HL-60 (cell line): ENCODE results near the gene FAM120A.
A peak's percentile ranks its signal among the peaks of the same experiment; 100 is the strongest.

Experiments
- DNase-seq, 2 experiments: peaks; one replicate each; pipeline ENCODE4 v3.0.0-alpha.2; 2010 to 2020; ENCODE audit warnings: low read depth in 1 of 2, low spot score in 1 of 2
- H3K27ac ChIP-seq: fragments of 250-450 bp; sonication (Bioruptor Pico); replicated peaks from 2 replicates; pipeline ENCODE4 v1.5.1; 2020; ENCODE audit warnings: mild to moderate bottlenecking, moderate library complexity
- H3K27me3 ChIP-seq: fragments of 250-450 bp; sonication (Bioruptor Pico); 2 replicates; pipeline ENCODE4 v1.5.1; 2021; ENCODE audit warnings: mild to moderate bottlenecking, moderate library complexity; ENCODE audit not compliant: insufficient read depth, poor library complexity, severe bottlenecking
- H3K4me3 ChIP-seq: replicated peaks from 2 replicates; pipeline ENCODE4 v1.5.1; 2011; ENCODE audit warnings: mild to moderate bottlenecking, control low read depth, low read length; ENCODE audit not compliant: insufficient read depth
- CTCF ChIP-seq: IDR thresholded peaks from one replicate; pipeline ENCODE4 v1.5.1; 2011; ENCODE audit warnings: low read length, control low read depth, inconsistent platforms; ENCODE audit not compliant: insufficient read depth
- GABPA ChIP-seq: IDR thresholded peaks from 2 replicates; pipeline ENCODE4 v1.6.1; 2012; ENCODE audit warnings: low read depth
- POLR2AphosphoS5 ChIP-seq: IDR thresholded peaks from 2 replicates; pipeline ENCODE4 v1.6.1; 2012; ENCODE audit warnings: low read depth
- REST ChIP-seq: IDR thresholded peaks from 2 replicates; pipeline ENCODE4 v1.6.1; 2012; ENCODE audit warnings: low read depth; ENCODE audit not compliant: insufficient replicate concordance
- SPI1 ChIP-seq: IDR thresholded peaks from 2 replicates; pipeline ENCODE4 v1.6.1; 2012; ENCODE audit warnings: low read depth, mild to moderate bottlenecking, borderline replicate concordance

The FAM120A gene

GRCh38 chr9:93464876-93465275, 13.4 kb downstream of the FAM120A start:
- TF ChIP-seq CTCF (no peak), REST (no peak), POLR2AphosphoS5 (no peak), GABPA (no peak), SPI1 (no peak; the same call in 1 of the 2 replicates)
- Histone ChIP-seq H3K27me3 (no peaks in the 10 kb centered on the region), H3K4me3 (no peak overlapping the region), H3K27ac (no peak overlapping the region)
- peak in 1 of 2 experiments; percentile 7 for DNase-seq

- TF ChIP-seq GABPA (no peak), REST (no peak), CTCF (no peak), POLR2AphosphoS5 (no peak), SPI1 (no peak)
- no peak overlapping the region for H3K27ac ChIP-seq
- no peak overlapping the region for H3K4me3 ChIP-seq
- no peak for DNase-seq
- no peaks in the 10 kb centered on the region for H3K27me3 ChIP-seq
Measured at GRCh38 chr9:93465855-93466254, 14.4 kb downstream of the FAM120A start.

- Histone ChIP-seq H3K27me3 (no peaks in the 10 kb centered on the region), H3K27ac (no peak overlapping the region), H3K4me3 (no peak overlapping the region)
- no peak for DNase-seq
- no peak for TF ChIP-seq REST
- TF ChIP-seq GABPA, result no peak
- no peak for TF ChIP-seq CTCF
- no peak for TF ChIP-seq POLR2AphosphoS5
- TF ChIP-seq SPI1, result no peak
Measured at GRCh38 chr9:93466416-93467061, 15.1 kb downstream of the FAM120A start.
